Diencephalon (tissue), 1 donor: ENCODE measurements around the gene PRR5L. TPM values are rescaled to one million over a fixed set of nuclear protein-coding genes. Genes with fewer than 3 reads are reported as not detected.

Source experiments
- small RNA-seq: library from RNA; depleted of rRNA; stranded (forward); fragments of <200 nt; gene quantifications from one replicate; pipeline ENCODE3, GENCODE V24; 2014
- total RNA-seq: library from RNA; depleted of rRNA; stranded (reverse); fragments of >200 nt; gene quantifications from one replicate; pipeline ENCODE4 v1.2.3, GENCODE V29; 2014

The PRR5L gene
- 14.3 TPM for total RNA-seq

GRCh38 chr11:36295926-36296325, at the start of gene PRR5L:
Gene PRR5L, plus strand, starts transcription at chr11:36296288. Its CDS starts 104,834 bp downstream, at chr11:36401122.

GRCh38 chr11:36289226-36289852, 6.7 kb upstream of the PRR5L start, which contains the start of gene COMMD9:
Gene COMMD9, minus strand, starts transcription at chr11:36289424. Its CDS starts 12 bp downstream, at chr11:36289412.

GRCh38 chr11:36509694-36510593, 213.9 kb downstream of the PRR5L start, which contains the start of gene TRAF6:
Gene TRAF6, minus strand, starts transcription at chr11:36510272. Its CDS starts 8,757 bp downstream, at chr11:36501515.

Small RNA genes within 50 kb of the gene (small RNA-seq; reads per million reads assigned to genes)
- not detected for gene AC061999.1

Other genes starting within 250 kb of the PRR5L start
- gene COMMD9, start 6.9 kb upstream of the PRR5L start, total RNA-seq = 68.3 TPM
- 14.8 TPM for gene TRAF6, start 214.0 kb downstream of the PRR5L start, total RNA-seq